ENCODE measurements around the gene SLC10A1. TPM values are rescaled to one million over a fixed set of nuclear protein-coding genes. Genes with fewer than 3 reads are reported as not detected.

SLC10A1 gene
- total and polyA plus RNA-seq, 8 donors = 0.14 to 0.40 (median 0.22) TPM; not detected in 2

- no peak for ATAC-seq
- Histone ChIP-seq H3K4me3 (no peak overlapping the region), H3K9me3 (no peaks in the 10 kb centered on the region), H3K36me3 (no peaks in the 10 kb centered on the region), H3K4me1 (no peaks in the 10 kb centered on the region), H3K27me3 (no peaks in the 10 kb centered on the region), H3K27ac (no peak overlapping the region)
- DNase-seq = no peak
- intact Hi-C loops (cut with DNase I) = no loop called here
- TF ChIP-seq, protein P1, sequence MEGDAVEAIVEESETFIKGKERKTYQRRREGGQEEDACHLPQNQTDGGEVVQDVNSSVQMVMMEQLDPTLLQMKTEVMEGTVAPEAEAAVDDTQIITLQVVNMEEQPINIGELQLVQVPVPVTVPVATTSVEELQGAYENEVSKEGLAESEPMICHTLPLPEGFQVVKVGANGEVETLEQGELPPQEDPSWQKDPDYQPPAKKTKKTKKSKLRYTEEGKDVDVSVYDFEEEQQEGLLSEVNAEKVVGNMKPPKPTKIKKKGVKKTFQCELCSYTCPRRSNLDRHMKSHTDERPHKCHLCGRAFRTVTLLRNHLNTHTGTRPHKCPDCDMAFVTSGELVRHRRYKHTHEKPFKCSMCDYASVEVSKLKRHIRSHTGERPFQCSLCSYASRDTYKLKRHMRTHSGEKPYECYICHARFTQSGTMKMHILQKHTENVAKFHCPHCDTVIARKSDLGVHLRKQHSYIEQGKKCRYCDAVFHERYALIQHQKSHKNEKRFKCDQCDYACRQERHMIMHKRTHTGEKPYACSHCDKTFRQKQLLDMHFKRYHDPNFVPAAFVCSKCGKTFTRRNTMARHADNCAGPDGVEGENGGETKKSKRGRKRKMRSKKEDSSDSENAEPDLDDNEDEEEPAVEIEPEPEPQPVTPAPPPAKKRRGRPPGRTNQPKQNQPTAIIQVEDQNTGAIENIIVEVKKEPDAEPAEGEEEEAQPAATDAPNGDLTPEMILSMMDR (IDR thresholded peaks at IDR 0.05) = no peak
Observed at GRCh38 chr14:69804902-69805301, 7.9 kb upstream of the SLC10A1 start.

DNA sequence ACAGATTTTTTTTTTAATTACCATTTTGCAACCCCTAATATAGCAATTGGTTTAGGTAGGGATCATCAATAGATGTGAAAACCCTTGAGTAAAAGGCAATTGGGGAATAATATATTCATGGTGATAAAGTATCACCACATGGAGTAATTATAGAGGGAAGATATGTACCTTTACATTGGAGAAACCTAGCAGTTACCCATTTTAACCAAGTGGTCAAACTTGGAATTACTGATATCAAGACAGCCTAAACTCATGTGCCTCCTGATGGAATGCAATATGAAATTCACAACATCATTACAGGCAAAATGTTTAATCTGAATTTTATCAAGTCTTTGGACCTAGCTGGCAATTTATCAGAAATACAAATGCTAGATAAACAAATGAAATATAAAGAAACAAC is 6.7 kb upstream of the SLC10A1 start:
- Histone ChIP-seq H3K27ac (no peak overlapping the region), H3K27me3 (no peaks in the 10 kb centered on the region), H3K4me1 (no peaks in the 10 kb centered on the region), H3K9me3 (no peaks in the 10 kb centered on the region), H3K36me3 (no peaks in the 10 kb centered on the region), H3K4me3 (no peak overlapping the region)
- TF ChIP-seq, protein P1 (IDR thresholded peaks at IDR 0.05) = no peak
- intact Hi-C loops (cut with DNase I) = no loop called here
- ATAC-seq (no peak), DNase-seq (no peak)

DNA sequence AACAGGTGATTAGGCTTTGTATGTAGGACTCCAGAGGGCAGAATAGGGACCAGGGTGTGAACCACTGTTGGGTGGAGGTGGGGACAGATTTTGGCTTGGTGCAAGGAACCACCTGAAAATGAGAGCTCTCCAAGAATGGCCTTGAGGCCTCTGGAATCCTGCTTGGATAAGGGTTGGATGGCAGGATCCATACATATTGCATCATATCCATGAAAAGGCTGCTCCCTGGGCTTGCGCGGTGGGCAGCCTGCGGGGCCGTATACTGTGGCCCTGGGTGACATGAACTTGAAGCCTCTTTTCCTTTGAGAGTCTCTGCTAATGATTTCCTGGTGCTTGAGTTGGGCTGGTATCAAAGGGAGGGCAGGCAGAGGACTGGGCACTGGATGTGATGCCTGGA is 1.3 kb upstream of the SLC10A1 start:
- no peak overlapping the region for H3K27ac ChIP-seq
- TF ChIP-seq, protein P1 (IDR thresholded peaks at IDR 0.05) = no peak
- H3K9me3 ChIP-seq = no peaks in the 10 kb centered on the region
- intact Hi-C loops (cut with DNase I) = no loop called here
- peaks cover 0 to 10% of the 10 kb centered on the region in 2 donors for H3K4me1 ChIP-seq
- ATAC-seq (no peak), DNase-seq (no peak)
- no peaks in the 10 kb centered on the region for H3K27me3 ChIP-seq
- H3K36me3 ChIP-seq = no peaks in the 10 kb centered on the region
- H3K4me3 ChIP-seq = no peak overlapping the region

GRCh38 chr14:69797573-69798338 is 715 bp upstream of the SLC10A1 start:
- H3K9me3 ChIP-seq = no peaks in the 10 kb centered on the region
- H3K27ac ChIP-seq = no peak overlapping the region
- no peaks in the 10 kb centered on the region for H3K36me3 ChIP-seq
- ATAC-seq (peak; percentile 44), DNase-seq (no peak)
- intact Hi-C loops (cut with DNase I) = no loop called here
- no peak overlapping the region for H3K4me3 ChIP-seq
- no peaks in the 10 kb centered on the region for H3K27me3 ChIP-seq
- TF ChIP-seq, protein P1 (IDR thresholded peaks at IDR 0.05) = no peak
- H3K4me1 ChIP-seq = peaks cover 0 to 10% of the 10 kb centered on the region in 2 donors

DNA sequence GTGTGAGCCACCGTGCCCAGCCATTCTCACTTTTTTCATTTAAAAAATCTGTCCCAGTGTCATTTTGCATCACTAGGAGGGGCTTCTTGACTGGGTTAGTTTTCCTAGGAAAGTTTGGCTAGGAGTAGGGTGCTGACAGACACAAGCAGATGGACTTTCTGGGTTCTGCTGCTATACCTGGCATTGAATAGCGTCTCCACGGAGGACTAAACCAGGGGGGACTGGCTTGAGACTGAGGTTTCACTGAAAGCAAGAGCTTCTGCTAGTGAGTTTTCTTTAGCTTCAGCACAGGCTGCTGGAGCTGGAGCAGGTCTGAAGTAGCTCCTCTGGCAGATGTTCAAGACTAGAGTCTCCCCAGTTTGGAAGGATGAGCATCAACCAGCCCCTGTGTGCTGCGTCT is 1.4 kb downstream of the SLC10A1 start:
- TF ChIP-seq, protein P1 (IDR thresholded peaks at IDR 0.05) = no peak
- Histone ChIP-seq H3K27ac (no peak overlapping the region), H3K36me3 (no peaks in the 10 kb centered on the region), H3K9me3 (no peaks in the 10 kb centered on the region), H3K4me3 (no peak overlapping the region), H3K4me1 (peaks cover 0 to 10% of the 10 kb centered on the region in 2 donors), H3K27me3 (no peaks in the 10 kb centered on the region)
- intact Hi-C loops (cut with DNase I) = no loop called here
- no peak for ATAC-seq
- DNase-seq = no peak

Measured in left lung (tissue), 10 donors.